Hematopoietic multipotent progenitor cell treated with erythropoietin and hydrocortisone succinate and interleukin-3 and kit ligand, for 17 days (in vitro differentiated cells): Measurements from ENCODE around the gene PXMP2.
"Not testable (repeated sequence)": the region's sequence is repeated elsewhere in the genome, so short reads cannot be mapped to it uniquely, and the experiment has no call there.

ENCODE experiments used
- DNase-seq: peaks from one replicate; pipeline ENCODE4 v3.0.0-alpha.2; 2015; ENCODE audit warnings: low spot score

Gene PXMP2

GRCh38 chr12:132694888-132695287, 7.5 kb downstream of the PXMP2 start:
- not testable (repeated sequence) for DNase-seq

- DNase-seq = no peak
Measured at GRCh38 chr12:132695431-132695830, 8.0 kb downstream of the PXMP2 start.

- no peak for DNase-seq
Measured at GRCh38 chr12:132698341-132698740, 11.0 kb downstream of the PXMP2 start.

- no peak for DNase-seq
Measured at GRCh38 chr12:132700212-132700822, 12.9 kb downstream of the PXMP2 start.

GRCh38 chr12:132702640-132703039, 15.3 kb downstream of the PXMP2 start:
- no peak for DNase-seq

- DNase-seq = no peak
Measured at GRCh38 chr12:132703641-132704040, 16.3 kb downstream of the PXMP2 start.

- DNase-seq = no peak
Measured at GRCh38 chr12:132707241-132707640, 19.9 kb downstream of the PXMP2 start.

- DNase-seq = no peak
Measured at GRCh38 chr12:132708150-132708549, 20.8 kb downstream of the PXMP2 start.

- no peak for DNase-seq
Measured at GRCh38 chr12:132710043-132710404, 22.6 kb downstream of the PXMP2 start.

GRCh38 chr12:132710405-132711079, 23.2 kb downstream of the PXMP2 start, which contains the start of gene PGAM5:
Gene PGAM5, plus strand, starts transcription at chr12:132710842. Its CDS starts 35 bp downstream, at chr12:132710877.
- DNase-seq = peak; percentile 85

- no peak for DNase-seq
Measured at GRCh38 chr12:132711080-132711843, 23.9 kb downstream of the PXMP2 start.

- DNase-seq = no peak
Measured at GRCh38 chr12:132713123-132713522, 25.7 kb downstream of the PXMP2 start.

GRCh38 chr12:132715874-132716273, 28.5 kb downstream of the PXMP2 start:
- DNase-seq = no peak

GRCh38 chr12:132716356-132716755, 29.0 kb downstream of the PXMP2 start:
- no peak for DNase-seq

GRCh38 chr12:132717011-132717410, 29.6 kb downstream of the PXMP2 start:
- DNase-seq = no peak

GRCh38 chr12:132717531-132718387, 30.4 kb downstream of the PXMP2 start:
- no peak for DNase-seq

GRCh38 chr12:132718644-132719043, 31.3 kb downstream of the PXMP2 start:
- no peak for DNase-seq

GRCh38 chr12:132719141-132719953, 32.0 kb downstream of the PXMP2 start:
- no peak for DNase-seq

GRCh38 chr12:132719954-132720324, 32.6 kb downstream of the PXMP2 start:
- no peak for DNase-seq

- DNase-seq = no peak
Measured at GRCh38 chr12:132720606-132721345, 33.4 kb downstream of the PXMP2 start.
